Measurements from ENCODE around the gene SSR3.

DNA sequence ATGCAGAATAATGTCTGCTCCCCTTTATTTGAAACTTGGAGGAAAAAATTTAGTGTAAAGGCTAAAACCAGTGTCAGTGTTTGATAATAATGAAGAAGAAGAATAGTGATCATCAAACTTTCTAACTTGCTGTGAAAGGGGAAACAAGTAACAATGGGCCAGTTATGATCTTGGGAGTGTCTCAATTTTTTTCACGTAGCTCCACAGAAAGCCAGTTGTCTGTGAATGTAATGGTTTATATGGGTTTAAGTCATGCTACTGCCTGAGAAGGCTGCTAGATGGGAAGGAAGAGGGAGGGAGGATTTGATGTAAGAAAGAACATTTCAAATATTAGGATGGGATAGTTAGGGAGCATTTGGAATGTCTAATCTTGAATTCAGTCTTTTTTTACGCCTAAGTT is 21.1 kb upstream of the SSR3 start:
- TF ChIP-seq CTCF (conservative IDR thresholded peaks at IDR 0.05 in 1 of 2, IDR thresholded peaks at IDR 0.05 in 1 of 2; ENCODE audit: low read depth in 1 of 2, low read length in 2 of 2) (no peak), EZH2 (IDR thresholded peaks at IDR 0.05; ENCODE audit: low read length, missing control alignments) (no peak)
